ENCODE data around the gene CSF1R. TPM values are rescaled to one million over a fixed set of nuclear protein-coding genes. Genes with fewer than 3 reads are reported as not detected.

The CSF1R gene
- total RNA-seq, 1 donor from 2014 or later: not detected

DNA sequence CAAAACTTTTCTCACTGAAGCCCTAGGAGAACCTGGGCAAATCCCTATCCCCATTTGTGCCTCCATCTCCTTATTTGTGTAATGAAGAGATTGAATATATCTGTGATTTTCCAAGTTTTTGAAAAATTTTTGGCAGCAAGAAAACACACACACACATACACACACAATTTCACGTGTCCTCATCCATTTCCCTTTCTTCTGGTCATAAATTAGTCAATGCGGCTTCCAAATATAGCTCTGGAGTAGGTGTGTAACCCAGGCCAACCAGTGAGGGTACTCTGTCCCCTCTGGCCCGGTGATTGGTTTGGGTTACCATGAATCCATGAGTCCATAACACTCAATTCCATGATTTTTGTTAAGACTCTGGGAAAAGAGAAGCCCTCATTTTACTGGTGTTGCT lies 12.7 kb downstream of the CSF1R start:
- no peak for DNase-seq (ENCODE audit: extremely low read depth, low read depth, low spot score)

- DNase-seq (ENCODE audit: extremely low read depth, low read depth, low spot score): no peak
Measured at GRCh38 chr5:150073086-150073625, 13.2 kb downstream of the CSF1R start.

- no peak for DNase-seq (ENCODE audit: extremely low read depth, low read depth, low spot score)
Measured at GRCh38 chr5:150070821-150071220, 15.5 kb downstream of the CSF1R start.

DNA sequence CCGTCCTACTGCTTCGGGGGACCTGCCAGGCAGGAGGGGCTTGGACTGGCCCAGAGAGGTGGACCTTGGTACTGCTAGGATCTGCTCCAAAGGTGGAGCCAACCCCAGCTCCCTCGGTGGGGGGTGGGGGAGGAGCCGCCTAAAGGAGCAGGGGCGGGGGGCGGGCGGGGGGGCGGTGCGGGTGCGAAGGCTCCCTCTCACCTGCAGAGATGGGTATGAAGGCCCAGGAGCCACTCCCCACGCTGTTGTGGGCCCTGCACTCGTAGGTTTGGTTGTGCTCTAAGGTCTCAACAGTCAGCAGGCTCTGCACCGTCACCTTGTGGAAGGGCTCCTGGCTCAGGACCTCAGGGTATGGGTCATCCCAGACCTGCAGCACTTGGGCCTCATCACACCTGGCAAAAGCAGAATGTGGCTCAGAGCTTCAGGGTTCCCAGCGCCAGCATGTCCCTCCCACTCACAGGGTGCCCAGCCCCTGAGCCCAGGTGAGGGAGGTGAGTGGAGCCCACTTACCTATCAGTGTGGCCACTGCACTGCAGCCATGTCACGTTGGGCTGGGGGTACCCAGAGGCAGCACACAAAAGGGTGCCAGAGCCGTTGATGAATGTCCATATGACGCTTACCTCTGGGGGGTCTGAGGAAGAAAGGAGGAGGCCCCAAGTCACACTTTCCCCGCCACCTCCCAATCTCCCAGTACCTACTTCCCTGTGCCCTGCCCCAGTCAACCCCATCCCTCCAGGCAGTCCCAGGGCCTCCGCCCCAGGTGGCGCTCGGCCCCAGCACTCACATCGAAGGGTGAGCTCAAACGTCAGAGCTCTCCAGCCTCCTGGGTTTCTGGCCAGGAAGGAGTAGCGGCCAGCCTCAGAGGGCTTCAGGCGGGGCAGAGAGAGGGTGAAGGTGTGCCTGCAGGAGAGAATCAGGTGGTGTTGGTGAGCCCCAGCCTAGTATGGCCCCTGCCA lies 16.4 kb downstream of the CSF1R start:
- no peak for DNase-seq (ENCODE audit: extremely low read depth, low read depth, low spot score)

DNA sequence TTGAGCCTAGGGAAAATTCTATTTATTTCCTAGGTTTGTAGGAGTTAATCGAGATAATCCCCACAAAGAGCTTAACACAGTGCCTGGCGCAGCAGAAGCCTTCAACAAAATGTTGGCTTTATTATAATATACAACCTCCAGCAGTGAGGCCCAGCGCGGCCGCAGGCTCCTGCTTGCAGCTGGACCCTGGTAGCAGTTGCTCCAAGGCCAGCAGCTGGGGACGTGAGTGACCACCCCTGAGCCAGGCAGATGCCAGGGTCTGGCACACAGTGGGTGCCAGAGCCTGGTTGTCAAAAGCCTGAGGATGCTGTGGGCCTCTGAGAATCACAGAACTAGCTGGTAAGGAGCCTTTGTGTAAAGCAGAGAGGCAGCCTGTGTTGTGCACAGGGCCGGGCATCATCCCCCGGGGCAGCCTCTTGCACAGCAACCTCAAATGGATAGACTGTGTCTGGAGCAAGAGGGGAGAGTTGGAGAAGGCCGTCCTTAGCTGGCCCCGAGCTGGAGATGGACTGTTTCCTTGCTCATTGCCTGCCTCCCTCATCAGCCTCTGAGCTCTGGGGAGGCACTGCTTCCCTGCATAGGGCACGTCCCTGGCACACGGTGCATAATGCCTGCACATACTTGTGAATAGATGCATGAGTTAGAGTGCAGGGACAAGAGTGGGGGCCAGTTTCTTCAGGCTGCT lies 17.3 kb downstream of the CSF1R start:
- no peak for DNase-seq (ENCODE audit: extremely low read depth, low read depth, low spot score)

GRCh38 chr5:150068472-150068871 lies 17.9 kb downstream of the CSF1R start:
- DNase-seq (ENCODE audit: extremely low read depth, low read depth, low spot score): no peak

- no peak for DNase-seq (ENCODE audit: extremely low read depth, low read depth, low spot score)
Measured at GRCh38 chr5:150068071-150068470, 18.3 kb downstream of the CSF1R start.

DNA sequence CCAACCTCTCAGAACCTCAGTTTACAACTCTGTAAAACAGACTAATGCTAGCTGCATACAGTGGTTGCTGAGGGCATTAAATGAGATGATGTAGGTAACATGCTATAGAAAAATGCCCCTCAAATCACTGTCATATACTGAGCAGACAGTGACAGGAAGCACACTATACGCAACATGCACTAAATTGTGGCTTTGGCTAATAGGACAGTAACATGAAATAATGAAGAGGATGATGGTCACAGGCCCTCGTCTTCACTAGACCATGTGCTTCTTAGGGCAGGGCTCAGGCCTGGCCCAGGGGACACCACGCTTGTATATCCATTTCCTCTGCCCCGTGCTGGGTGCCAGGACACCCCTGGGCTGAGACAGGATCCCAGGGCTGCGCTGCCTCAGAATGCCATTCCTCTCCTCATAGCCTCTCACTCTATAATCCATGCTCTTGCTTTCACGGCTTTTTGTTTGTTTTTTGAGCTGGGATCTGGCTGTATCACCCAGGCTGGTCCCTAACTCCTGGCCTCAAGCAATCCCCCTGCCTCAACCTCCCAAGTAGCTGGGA lies 18.9 kb downstream of the CSF1R start:
- DNase-seq (ENCODE audit: extremely low read depth, low read depth, low spot score): no peak

- no peak for DNase-seq (ENCODE audit: extremely low read depth, low read depth, low spot score)
Measured at GRCh38 chr5:150066901-150067396, 19.4 kb downstream of the CSF1R start.

DNA sequence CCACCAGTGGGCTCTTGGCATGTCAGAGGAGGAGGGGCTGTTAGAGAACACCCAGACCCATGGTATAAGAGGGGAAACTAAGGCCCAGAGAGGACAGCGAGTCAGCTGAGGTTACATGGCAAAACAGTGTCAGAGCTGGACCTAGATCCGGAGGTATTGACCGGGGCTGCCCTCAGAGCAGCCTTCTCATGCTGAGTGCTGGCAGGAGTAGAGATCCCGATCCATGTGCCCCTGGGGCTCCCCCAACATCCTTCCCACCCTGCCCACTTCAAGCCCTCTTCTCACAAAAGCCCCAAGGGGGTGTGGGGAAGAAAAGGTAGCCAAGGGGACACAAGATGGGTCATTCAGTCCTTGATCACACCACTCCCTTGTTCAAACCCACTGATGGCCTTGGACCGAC lies 19.9 kb downstream of the CSF1R start:
- DNase-seq (ENCODE audit: extremely low read depth, low read depth, low spot score): no peak

DNA sequence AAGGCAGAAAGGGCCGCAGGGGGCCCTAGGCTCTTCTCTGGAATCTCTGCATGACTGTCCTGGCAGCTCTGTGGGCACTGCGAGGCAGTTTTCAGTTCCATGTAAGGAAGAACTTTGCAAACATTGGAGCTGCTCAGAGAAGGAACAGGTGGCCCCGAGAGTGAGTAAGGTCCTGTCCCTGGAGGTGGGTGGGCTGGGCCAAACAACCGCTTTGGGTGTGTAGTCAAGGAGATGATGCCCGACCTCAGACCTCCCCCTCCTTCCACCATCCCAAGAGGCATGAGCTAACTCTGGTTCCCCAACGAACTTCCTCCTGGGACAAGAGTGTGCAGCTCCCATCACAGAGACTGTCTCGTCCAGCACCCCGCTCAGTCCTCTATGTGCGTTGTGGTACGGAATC lies 20.5 kb downstream of the CSF1R start:
- no peak for DNase-seq (ENCODE audit: extremely low read depth, low read depth, low spot score)

DNA sequence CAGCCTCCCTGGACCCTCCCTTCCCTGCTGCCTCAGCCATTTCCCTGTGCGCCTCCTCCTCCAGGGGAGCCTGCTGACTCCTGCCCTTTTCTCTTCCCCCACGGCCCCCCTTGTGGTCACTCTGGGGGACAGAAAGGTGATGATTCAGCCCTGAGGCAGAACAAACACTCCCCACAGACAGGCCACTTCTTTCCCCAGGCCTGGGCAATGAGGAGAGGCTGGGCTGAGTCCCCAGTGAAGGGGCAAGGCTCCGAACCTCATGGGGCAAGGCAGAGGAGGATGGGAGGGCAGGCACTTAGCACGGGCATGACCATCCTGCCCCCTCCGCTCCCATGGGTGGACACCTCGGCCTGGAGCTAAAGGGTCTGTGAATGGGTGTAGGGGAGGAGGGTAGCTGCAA lies 21.0 kb downstream of the CSF1R start:
- no peak for DNase-seq (ENCODE audit: extremely low read depth, low read depth, low spot score)

DNA sequence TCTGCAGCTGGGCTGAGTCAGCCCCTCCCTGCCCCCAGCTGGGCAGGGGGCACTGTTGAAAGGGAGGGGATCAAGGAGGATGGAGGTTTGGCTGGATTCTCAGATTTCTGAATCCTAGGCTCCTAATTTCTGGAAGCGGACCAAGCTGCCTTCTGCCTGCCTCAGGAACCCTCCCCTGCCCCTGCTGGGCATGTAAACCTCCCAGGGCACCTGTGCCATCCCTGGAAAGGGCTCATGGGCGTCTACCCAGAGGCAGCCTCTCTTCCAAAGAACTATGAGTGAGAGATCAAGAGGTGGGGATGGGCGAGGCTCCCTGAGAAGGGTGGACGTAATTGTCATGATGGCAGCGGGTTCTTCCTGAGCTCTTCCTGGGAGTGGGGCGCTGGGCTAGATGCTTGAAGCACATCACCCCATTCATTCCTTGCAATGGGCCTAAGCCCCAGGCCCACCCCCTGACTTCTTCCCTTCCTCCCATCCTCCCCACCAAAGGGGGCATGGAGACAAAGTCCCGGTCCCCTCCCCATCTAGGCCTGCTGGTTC lies 21.6 kb downstream of the CSF1R start:
- DNase-seq (ENCODE audit: extremely low read depth, low read depth, low spot score): no peak

- no peak for DNase-seq (ENCODE audit: extremely low read depth, low read depth, low spot score)
Measured at GRCh38 chr5:150063638-150064037, 22.7 kb downstream of the CSF1R start.

DNA sequence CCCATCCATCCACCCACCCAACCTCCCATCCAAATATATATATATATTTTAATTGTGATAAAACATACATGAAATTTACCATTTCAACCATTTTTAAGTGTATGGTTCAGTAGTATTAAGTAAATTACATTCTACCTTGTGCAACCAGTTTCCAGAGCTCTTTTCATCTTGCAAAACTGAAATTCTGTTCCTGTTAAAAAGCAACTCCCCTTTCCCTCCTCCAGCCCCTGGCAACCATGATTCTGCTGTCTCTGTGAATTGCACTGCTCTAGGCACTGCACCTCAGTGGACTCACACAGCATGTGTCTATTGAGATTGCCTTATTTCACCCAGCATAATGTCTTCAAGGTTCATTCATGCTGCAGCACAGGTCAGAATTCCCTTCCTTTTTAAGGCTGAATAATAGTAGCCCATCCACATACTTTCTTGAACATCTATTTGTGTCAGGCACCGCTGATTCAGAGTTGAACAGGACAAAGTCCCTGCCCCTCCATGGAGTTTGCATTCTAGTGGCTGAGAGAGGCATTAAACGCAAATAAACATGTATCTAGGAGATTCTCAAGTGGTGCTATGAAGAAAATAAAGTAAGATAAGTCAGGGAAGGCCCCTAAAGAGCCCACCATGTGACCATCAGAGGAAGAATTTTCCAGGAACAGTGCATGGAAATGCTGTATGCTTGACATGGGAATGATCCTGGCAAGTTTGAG lies 24.0 kb downstream of the CSF1R start:
- no peak for DNase-seq (ENCODE audit: extremely low read depth, low read depth, low spot score)

DNA sequence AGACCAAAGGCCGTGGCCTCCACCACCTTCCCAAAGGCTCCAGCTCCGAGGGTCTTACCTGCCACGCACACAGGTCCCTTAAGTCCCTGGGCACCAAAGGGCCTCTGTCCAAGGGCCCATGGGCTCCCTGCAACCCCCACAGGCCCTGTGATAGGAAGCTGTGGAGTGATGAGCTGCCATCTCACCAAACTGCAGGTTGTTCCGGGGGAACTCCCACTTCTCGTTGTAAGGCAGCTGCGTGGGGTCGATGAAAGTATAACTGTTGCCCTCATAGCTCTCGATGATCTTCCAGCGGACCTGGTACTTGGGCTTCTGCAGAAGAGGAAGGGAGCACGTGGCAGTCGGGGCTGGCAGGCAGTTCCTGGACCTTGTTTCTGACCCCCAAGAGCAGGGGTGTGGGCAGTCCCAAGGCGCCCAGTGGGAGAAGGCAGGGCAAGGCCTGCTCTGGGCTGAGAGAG lies 24.8 kb downstream of the CSF1R start:
- no peak for DNase-seq (ENCODE audit: extremely low read depth, low read depth, low spot score)

GRCh38 chr5:150060471-150060870 lies 25.9 kb downstream of the CSF1R start:
- DNase-seq (ENCODE audit: extremely low read depth, low read depth, low spot score): no peak

- no peak for DNase-seq (ENCODE audit: extremely low read depth, low read depth, low spot score)
Measured at GRCh38 chr5:150059623-150060022, 26.7 kb downstream of the CSF1R start.

- DNase-seq (ENCODE audit: extremely low read depth, low read depth, low spot score): no peak
Measured at GRCh38 chr5:150058480-150059126, 27.8 kb downstream of the CSF1R start.

GRCh38 chr5:150057996-150058395 lies 28.4 kb downstream of the CSF1R start:
- DNase-seq (ENCODE audit: extremely low read depth, low read depth, low spot score): no peak
